ENCODE measurements around the gene SP110.

Gene SP110

DNA sequence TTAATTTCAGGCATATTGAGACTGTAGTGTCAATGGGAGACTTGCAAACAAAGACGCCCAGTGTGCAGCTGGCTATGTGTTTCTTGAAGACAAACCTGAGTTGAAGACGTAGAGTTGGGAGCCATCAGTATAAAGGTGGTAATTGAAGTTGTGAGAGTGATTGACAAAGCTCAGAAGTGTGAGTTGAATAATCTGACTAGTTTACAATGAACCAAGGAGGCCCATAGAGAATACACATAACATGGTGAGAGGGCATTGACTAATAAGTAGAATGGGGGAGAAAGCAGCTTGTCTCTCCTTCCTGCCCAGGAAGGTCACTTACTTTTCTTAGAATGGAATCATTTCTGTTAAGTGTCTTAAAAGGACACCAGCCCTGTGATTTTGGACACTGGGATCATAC, 14.1 kb downstream of the SP110 start:
- TF ChIP-seq, protein P1, sequence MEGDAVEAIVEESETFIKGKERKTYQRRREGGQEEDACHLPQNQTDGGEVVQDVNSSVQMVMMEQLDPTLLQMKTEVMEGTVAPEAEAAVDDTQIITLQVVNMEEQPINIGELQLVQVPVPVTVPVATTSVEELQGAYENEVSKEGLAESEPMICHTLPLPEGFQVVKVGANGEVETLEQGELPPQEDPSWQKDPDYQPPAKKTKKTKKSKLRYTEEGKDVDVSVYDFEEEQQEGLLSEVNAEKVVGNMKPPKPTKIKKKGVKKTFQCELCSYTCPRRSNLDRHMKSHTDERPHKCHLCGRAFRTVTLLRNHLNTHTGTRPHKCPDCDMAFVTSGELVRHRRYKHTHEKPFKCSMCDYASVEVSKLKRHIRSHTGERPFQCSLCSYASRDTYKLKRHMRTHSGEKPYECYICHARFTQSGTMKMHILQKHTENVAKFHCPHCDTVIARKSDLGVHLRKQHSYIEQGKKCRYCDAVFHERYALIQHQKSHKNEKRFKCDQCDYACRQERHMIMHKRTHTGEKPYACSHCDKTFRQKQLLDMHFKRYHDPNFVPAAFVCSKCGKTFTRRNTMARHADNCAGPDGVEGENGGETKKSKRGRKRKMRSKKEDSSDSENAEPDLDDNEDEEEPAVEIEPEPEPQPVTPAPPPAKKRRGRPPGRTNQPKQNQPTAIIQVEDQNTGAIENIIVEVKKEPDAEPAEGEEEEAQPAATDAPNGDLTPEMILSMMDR (IDR thresholded peaks at IDR 0.05) = no peak

DNA sequence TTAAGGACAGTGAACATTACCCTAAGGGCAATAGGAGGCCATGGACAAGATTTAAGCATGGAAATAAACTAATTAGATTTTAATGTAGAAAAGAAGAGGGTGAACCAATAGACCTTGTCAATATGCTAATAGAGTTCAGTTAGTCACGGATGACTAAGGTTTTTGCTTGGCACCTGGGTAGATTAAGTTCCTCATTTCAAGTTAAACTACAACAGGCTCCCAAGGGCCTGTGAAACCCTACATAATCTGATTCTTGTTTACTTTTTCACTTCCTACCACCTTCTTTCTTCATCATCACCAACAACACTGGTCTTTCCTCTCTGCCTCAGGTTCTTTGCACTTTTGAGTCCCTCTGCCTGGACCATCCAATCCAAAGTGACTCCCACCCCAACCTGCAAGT, 14.8 kb downstream of the SP110 start:
- TF ChIP-seq, protein P1 (IDR thresholded peaks at IDR 0.05) = no peak

DNA sequence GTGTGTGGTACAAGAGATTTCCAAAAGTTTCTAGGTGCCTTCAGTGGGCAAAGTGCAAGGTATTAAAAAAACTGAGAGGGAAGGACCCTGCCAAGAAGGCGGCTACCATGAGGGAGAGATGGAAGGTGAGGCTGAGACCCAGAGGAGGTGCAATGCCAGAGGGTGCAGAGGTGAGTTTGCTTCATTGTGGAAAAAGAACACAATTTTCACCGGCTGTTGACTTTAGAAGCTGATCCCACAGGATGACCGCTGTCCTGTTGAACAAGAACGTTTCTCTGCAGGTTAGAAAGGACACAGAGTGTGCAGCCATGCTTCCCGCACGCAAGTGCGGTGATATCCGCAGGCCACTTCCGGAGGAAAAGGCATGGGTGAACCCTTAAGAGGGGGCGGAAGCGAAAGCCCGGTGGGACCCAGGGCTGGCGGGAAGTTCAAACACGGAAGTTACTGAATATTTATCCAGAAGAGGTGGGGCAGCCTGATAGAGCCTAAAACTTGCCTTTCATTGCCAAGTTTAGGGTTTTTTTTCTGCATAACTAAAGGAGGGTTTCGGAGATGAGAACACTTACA, 16.6 kb downstream of the SP110 start:
- TF ChIP-seq, protein P1 (IDR thresholded peaks at IDR 0.05) = no peak

DNA sequence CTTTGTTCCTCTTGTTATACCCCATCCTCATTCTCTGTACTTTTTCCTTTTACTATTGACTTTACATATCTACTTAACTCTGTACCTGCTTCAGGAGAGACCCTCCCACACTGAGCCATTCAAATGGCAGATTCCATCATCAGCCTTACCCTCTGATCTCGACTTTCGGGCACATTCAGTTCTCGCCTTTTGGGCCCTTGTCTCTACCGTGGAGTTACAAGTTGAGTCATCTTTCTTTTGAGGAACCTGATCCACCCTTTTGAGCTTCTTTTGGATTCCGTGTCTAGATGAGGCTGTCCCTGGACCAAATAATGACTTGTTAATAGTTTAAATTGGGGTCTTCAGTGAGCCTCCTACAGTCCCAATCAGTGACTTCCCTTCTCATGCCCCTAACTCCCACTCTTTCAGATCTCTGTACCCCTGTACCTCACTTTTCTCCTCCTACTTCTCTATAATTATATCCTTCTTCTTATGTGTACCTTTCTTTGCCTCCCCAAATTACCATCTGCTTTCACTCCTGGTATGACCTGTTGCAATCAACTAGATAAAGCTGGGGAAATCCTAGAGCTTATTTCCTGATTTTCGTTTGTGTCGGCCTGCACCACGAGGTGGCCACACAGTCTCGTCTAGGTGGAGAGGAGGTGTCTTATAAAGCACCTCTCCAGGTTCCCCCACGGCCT, 17.2 kb downstream of the SP110 start:
- TF ChIP-seq, protein P1 (IDR thresholded peaks at IDR 0.05) = no peak

DNA sequence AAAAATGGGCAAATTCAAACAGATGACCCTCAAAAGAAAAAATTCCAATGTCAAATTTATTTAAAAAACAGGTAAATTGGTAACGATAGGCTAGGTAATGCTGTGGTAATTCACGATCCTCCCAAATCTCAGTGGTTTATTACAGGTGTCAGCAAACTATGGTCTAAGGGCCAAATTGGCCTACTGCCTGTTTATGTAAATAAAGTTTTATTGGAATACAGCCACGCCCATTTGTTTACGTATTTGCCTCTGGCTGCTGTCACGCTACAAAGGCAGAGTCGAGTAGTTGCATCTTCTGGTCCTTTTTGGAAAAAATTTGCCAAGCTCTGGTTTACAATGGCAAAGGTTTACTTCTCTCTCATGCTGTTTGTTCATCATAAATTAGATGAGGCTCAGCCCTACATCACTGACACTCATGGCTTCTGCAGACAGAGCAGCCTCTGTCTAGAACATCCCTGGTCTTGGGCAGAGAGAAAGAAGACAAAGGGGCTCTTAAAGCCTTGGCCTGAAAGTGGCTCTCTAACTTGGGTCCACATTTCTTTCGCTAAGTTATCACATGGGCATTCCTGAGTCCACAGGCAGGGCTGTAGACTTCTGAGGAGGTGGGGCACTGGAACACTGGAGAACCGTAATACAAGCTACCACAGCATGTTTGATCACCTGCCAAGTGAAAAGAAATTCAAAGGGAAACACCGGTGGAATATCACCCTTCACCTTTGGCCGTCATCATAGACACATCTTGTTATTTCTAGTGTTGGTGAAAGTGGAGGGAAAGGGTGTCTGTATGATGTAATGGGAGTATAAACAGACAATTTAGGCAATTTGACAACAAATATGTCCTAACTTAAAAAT, 34.8 kb downstream of the SP110 start:
- TF ChIP-seq, protein P1 (IDR thresholded peaks at IDR 0.05) = no peak

DNA sequence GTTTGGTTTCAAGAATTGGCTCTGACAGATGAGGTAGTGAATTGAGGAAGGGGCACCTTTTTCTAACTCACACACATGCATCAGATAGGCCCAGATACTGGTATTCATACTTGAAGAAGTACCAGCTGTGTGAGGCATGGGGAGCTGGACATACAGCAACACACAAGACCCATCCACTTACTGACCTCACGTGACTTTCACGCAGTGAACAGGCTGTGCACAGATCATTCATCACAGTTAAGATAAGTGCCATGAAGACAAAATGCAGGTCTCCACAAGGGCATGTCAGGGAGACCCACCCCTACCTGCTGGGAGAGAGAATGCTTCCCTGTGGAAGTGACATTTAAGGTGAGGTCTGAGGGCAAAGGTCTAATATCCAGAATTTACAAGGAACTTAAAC, 38.6 kb downstream of the SP110 start:
- TF ChIP-seq, protein P1 (IDR thresholded peaks at IDR 0.05) = no peak

DNA sequence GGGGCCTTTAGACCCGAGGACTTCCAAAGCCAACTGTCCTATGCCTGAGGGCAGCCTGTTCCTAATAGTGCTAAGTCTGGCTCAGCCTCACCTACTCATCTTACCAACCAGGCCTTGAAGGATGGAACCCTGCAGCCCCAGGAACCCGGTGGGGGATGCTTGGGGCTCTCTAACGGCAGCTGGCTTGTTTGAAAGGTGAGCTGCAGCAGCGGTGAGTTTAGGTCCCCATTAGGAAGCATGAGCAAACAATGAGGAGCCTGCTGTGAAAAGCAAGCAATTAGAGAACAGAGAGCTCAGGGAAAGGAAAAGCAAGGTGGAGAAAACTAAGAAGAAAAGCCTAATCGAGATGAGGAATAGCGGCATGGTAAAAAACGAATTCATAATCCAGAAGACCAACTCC, 39.9 kb downstream of the SP110 start:
- TF ChIP-seq, protein P1 (IDR thresholded peaks at IDR 0.05) = no peak
